GM19452 (cell line): Measurements from ENCODE around the gene ITIH4.

Experiments
- ATAC-seq: cut with Tn5 transposase; IDR thresholded peaks from one replicate; pipeline ENCODE4 v1.9.1; 2021; ENCODE audit not compliant: unreplicated experiment

The ITIH4 gene

GRCh38 chr3:52805270-52806039, 25.0 kb downstream of the ITIH4 start:
- no peak for ATAC-seq

- no peak for ATAC-seq
Measured at GRCh38 chr3:52801839-52802238, 28.6 kb downstream of the ITIH4 start.

- ATAC-seq, result no peak
Measured at GRCh38 chr3:52800079-52800478, 30.4 kb downstream of the ITIH4 start.

GRCh38 chr3:52798978-52799476, 31.4 kb downstream of the ITIH4 start:
- ATAC-seq, result no peak

- ATAC-seq, result no peak
Measured at GRCh38 chr3:52798376-52798977, 32.0 kb downstream of the ITIH4 start.

GRCh38 chr3:52796411-52796810, 34.1 kb downstream of the ITIH4 start:
- ATAC-seq, result no peak

- no peak for ATAC-seq
Measured at GRCh38 chr3:52795298-52795900, 35.1 kb downstream of the ITIH4 start.

GRCh38 chr3:52794612-52795099, 35.8 kb downstream of the ITIH4 start, which contains the start of gene ITIH3:
Gene ITIH3, plus strand, starts transcription at chr3:52794796. Its CDS starts 8 bp downstream, at chr3:52794804.
- no peak for ATAC-seq

- ATAC-seq, result no peak
Measured at GRCh38 chr3:52793702-52794611, 36.5 kb downstream of the ITIH4 start.

GRCh38 chr3:52792961-52793695, 37.3 kb downstream of the ITIH4 start:
- no peak for ATAC-seq

GRCh38 chr3:52792413-52792812, 38.1 kb downstream of the ITIH4 start:
- no peak for ATAC-seq

- no peak for ATAC-seq
Measured at GRCh38 chr3:52791928-52792327, 38.5 kb downstream of the ITIH4 start.

GRCh38 chr3:52791366-52791765, 39.1 kb downstream of the ITIH4 start:
- ATAC-seq, result no peak

- no peak for ATAC-seq
Measured at GRCh38 chr3:52790741-52791140, 39.7 kb downstream of the ITIH4 start.

- ATAC-seq, result no peak
Measured at GRCh38 chr3:52790337-52790736, 40.1 kb downstream of the ITIH4 start.

GRCh38 chr3:52789746-52790040, 40.8 kb downstream of the ITIH4 start:
- no peak for ATAC-seq

- no peak for ATAC-seq
Measured at GRCh38 chr3:52788890-52789745, 41.4 kb downstream of the ITIH4 start.

GRCh38 chr3:52787672-52788625, 42.5 kb downstream of the ITIH4 start:
- no peak for ATAC-seq
